Left lung (tissue), 10 donors: ENCODE measurements around the gene MEPCE. TPM values are rescaled to one million over a fixed set of nuclear protein-coding genes. Genes with fewer than 3 reads are reported as not detected.

Experiments
- ATAC-seq: fragments of 200-7000 bp; cut with Tn5 transposase; one replicate; pipeline ENCODE4 v1.9.1; 2020; ENCODE audit warnings: moderate library complexity
- DNase-seq, 4 donors: peaks; one replicate each; pipeline ENCODE4 v3.0.0-alpha.2; 2013 to 2020
- H3K27ac ChIP-seq, 2 donors: fragments of 200-600 bp; sonication (generic) in 1 of 2; one replicate each; pipeline versions ENCODE4 v1.5.0 to v1.8.0; 2020 to 2021
- H3K27me3 ChIP-seq, 2 donors: fragments of 200-600 bp; sonication (generic) in 1 of 2; one replicate each; pipeline versions ENCODE4 v1.5.0 to v1.8.0; 2020 to 2021
- H3K36me3 ChIP-seq, 2 donors: fragments of 200-600 bp; sonication (generic) in 1 of 2; one replicate each; pipeline versions ENCODE4 v1.5.0 to v1.8.0; 2020 to 2021
- H3K4me1 ChIP-seq, 2 donors: fragments of 200-600 bp; one replicate each; pipeline ENCODE4 v1.8.0; 2021
- H3K4me3 ChIP-seq, 2 donors: fragments of 200-600 bp; sonication (generic) in 1 of 2; one replicate each; pipeline versions ENCODE4 v1.5.0 to v1.8.0; 2020 to 2021; ENCODE audit warnings: mild to moderate bottlenecking in 1 of 2
- H3K9me3 ChIP-seq, 2 donors: fragments of 200-600 bp; sonication (generic) in 1 of 2; one replicate each; pipeline versions ENCODE4 v1.5.0 to v1.8.0; 2020 to 2021
- intact Hi-C, 2 donors: fragments of 100-400 bp; cut with DNase I; formaldehyde crosslinking; loops; one replicate each; pipeline versions ENCODE4 v1.11.2 to v1.14.2; 2022
- polyA plus RNA-seq, 6 donors: library from polyadenylated mRNA; unstranded; fragments of 120-200 nt; gene quantifications; one replicate each; pipeline ENCODE4 v1.2.1, GENCODE V29; 2013; ENCODE audit not compliant: insufficient read length in 6 of 6
- total RNA-seq, 2 donors: library from RNA; stranded (reverse); fragmentation: NEBNext Ultra II Directional; extraction: Animal tissue kit (Norgen Biotek cat#: 25700); gene quantifications; one replicate each; pipeline ENCODE4 v1.2.1, GENCODE V29; 2021
- TF ChIP-seq, protein P1 (sequence below), 2 donors: fragments of 200-600 bp; sonication (generic) in 1 of 2; IDR thresholded peaks; one replicate each; pipeline versions ENCODE4 v1.5.0 to v1.8.0; 2021; ENCODE audit warnings: antibody characterized with exemption in 2 of 2
- donor health status: DM: no; HTN: yes; CAD: no.
- donor health status: DM: no; HTN: no; CAD: no.

MEPCE gene
- total and polyA plus RNA-seq, 8 donors, result 25.0 to 49.3 (median 42.6) TPM

DNA sequence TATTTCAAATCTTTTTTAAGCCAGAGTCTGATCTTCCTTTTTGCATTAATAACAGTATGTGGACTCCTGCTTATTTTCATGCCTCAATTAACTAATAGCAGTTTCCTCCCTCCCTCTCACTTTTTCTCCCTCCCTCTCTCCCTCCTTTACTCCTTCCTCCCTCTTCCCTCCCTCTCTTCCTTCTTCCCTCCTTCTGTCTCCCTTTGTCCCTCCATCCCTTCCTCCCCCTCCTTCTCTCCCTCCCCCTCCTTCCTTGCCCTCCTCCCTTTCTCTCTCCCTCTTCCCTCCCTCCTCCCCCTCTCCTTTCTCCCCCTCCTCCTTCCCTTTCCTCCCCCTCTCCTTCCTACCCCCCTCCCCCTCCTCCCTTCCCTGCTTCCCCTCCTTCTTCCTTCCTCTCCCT, 3.1 kb upstream of the MEPCE start:
- Histone ChIP-seq H3K36me3 (peaks cover 0 to 5% of the 10 kb centered on the region in 2 donors), H3K27me3 (no peaks in the 10 kb centered on the region), H3K4me3 (no peak overlapping the region), H3K4me1 (peaks cover 7 to 26% of the 10 kb centered on the region in 2 donors), H3K9me3 (no peaks in the 10 kb centered on the region), H3K27ac (no peak overlapping the region)
- DNase-seq (no peak), ATAC-seq (no peak)
- intact Hi-C loops, result no loop called here
- TF ChIP-seq, protein P1, sequence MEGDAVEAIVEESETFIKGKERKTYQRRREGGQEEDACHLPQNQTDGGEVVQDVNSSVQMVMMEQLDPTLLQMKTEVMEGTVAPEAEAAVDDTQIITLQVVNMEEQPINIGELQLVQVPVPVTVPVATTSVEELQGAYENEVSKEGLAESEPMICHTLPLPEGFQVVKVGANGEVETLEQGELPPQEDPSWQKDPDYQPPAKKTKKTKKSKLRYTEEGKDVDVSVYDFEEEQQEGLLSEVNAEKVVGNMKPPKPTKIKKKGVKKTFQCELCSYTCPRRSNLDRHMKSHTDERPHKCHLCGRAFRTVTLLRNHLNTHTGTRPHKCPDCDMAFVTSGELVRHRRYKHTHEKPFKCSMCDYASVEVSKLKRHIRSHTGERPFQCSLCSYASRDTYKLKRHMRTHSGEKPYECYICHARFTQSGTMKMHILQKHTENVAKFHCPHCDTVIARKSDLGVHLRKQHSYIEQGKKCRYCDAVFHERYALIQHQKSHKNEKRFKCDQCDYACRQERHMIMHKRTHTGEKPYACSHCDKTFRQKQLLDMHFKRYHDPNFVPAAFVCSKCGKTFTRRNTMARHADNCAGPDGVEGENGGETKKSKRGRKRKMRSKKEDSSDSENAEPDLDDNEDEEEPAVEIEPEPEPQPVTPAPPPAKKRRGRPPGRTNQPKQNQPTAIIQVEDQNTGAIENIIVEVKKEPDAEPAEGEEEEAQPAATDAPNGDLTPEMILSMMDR (IDR thresholded peaks at IDR 0.05), result no peak

DNA sequence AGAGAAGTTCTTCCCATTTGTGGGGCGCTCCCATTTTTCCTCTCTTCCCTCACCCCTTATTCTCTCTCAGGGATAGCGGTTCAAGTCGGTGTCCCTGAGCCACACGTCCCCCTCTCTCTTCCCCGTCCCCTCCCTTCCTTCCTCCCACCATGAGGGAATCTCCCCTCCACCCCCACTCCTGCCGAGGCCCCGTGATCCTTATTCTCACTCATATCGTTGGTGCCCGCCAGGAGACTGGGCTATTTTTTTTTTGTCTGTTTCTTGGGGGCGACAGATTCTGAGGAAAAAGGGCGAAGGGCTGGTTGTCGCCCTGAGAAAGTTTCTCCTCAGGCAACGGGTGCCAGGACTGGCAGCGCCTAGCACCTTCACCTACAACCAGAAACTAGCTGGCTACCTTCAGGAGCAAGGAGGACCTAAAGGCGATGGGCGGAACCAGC, 1.9 kb upstream of the MEPCE start:
- Histone ChIP-seq H3K4me3 (peak overlapping the region; percentile 93 to 99), H3K36me3 (peaks cover 0 to 14% of the 10 kb centered on the region in 2 donors), H3K27me3 (no peaks in the 10 kb centered on the region), H3K4me1 (peaks cover 10 to 39% of the 10 kb centered on the region in 2 donors), H3K9me3 (no peaks in the 10 kb centered on the region), H3K27ac (peak overlapping the region; percentile 99 to 100)
- no peak for ATAC-seq
- TF ChIP-seq, protein P1 (IDR thresholded peaks at IDR 0.05), result no peak
- no peak for DNase-seq
- intact Hi-C loops, result no loop called here

DNA sequence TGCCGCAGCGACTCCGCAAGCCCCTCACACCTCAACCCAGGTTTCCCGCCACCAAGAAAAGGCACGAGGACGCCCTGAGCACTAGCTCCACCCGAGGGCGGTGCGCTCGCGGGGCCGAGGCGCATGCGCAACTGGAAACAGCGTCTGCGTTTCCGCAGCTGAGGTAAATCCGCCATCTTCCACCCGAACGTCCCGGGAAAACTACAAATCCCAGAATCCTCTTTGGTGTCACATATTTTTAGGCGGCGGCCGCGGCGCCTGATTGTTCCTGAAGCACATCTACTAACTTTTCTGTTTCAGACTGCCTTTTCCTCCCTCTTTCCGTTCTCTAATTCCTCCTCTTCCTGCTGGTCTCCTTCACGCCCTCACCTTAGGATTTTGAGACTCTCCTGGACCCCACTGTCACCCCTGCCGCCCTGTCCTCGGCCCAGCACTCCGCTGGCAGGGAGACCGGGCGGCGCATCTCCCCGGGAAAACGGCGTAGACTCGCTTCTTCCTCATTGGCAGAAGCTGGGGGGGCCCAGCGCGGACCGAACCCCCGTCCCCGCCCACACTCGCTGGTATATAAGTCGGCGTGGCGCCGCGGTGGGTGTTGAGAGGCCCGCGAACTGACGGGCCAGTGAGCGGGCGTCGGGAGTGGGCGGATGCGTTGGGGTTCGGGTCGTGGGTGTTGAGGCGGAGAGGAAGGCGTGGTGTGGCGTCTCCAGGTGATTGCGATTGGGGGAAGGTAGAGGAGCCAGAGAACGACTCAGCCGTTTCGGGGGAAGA, 1.2 kb upstream of the MEPCE start, which contains the start of gene ZCWPW1:
TSS of gene ZCWPW1 (minus strand) at position 505 of the 768 bp plus-strand sequence. CDS start 8,054 bp downstream, outside the sequence.
- Histone ChIP-seq H3K4me3 (peak within 1 kb of the TSS; percentile 93 to 99), H3K4me1 (peaks cover 10 to 45% of the 10 kb centered on the region in 2 donors), H3K27me3 (no peaks in the 10 kb centered on the region), H3K36me3 (peaks cover 0 to 20% of the 10 kb centered on the region in 2 donors), H3K9me3 (no peaks in the 10 kb centered on the region), H3K27ac (peak within 1 kb of the TSS; percentile 99 to 100)
- TF ChIP-seq, protein P1 (IDR thresholded peaks at IDR 0.05), result no peak
- ATAC-seq, result peak; percentile 77
- intact Hi-C loops, result no loop called here
- DNase-seq, result peak; percentile 96 to 99 (median 98)

DNA sequence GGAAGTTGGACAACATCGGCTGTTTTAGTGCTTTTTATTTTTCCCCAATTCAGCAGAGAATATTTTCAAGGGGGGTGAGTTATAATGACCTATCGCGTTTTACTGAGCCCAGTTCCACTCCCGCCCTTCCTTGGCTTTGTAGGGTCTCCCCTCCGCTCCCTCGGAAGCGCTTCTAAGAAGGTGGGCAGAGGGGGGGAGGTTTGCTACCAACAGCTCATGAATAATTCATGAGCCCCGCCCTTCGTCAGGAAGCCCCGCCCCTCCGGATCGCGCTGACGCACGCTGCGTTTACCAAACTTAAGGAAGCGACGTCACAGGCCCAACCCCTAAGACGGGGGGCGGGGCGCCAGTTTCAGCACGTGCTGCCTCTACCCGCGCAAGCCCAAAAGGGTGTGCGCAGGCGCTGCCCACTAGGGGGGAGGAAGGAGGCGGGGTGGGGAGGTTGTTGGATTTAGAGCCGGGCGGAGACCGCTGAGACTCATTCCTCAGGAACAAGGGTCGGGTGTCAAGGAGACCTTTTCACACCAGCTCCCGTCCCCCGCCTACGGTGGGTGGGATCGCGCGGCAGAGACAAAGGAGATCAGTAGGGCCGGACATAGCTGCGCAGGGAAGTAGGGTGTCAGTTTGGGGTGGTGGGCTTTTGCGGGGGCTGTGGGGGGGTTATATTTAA, 529 bp upstream of the MEPCE start:
- no peaks in the 10 kb centered on the region for H3K9me3 ChIP-seq
- H3K27me3 ChIP-seq, result no peaks in the 10 kb centered on the region
- peak overlapping the region; percentile 99 to 100 for H3K27ac ChIP-seq
- peaks cover 10 to 52% of the 10 kb centered on the region in 2 donors for H3K4me1 ChIP-seq
- ATAC-seq (peak; percentile 81), DNase-seq (peak; percentile 100)
- TF ChIP-seq, protein P1 (IDR thresholded peaks at IDR 0.05), result peak in 1 of 2 donors; percentile 60
- peak overlapping the region; percentile 93 to 99 for H3K4me3 ChIP-seq
- intact Hi-C loops, result no loop called here
- H3K36me3 ChIP-seq, result peaks cover 0 to 27% of the 10 kb centered on the region in 2 donors
